ENCODE results near the gene SLC12A3.

SLC12A3 gene

DNA sequence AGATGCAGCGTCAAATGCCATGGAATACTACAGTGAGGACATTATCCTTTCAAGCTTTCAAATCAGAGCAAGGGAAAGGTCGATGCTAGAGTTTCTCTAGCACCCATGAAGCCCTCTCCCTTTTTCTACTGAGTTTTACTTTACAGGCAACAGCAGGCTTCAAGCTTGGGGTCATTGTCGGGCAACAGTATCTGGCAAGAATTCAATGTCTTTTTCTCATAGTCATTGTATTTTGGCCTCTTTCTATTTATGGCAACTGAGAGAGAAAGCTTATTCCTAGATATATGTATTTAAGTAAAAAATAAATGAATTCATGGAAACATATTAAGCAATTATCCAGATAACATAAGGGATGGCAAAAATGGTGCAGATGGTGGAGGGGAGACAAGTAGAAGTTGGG, 96.4 kb downstream of the SLC12A3 start:
- in situ Hi-C loops (cut with HindIII; ENCODE audit: low sequenced_read_pairs), result loop anchor here (25.0 kb wide), 1 partner anchor 201 kb away; no protein-coding TSS in a partner anchor

- in situ Hi-C loops (cut with HindIII; ENCODE audit: low sequenced_read_pairs), result loop anchor here (25.0 kb wide), 1 partner anchor 200 kb away; no protein-coding TSS in a partner anchor
These were observed 96.9 kb downstream of the SLC12A3 start, which contains the start of gene CETP for GRCh38 chr16:56961851-56962281. CETP (plus strand) TSS chr16:56961950; CDS start chr16:56961980, 30 bp downstream.

GRCh38 chr16:56964243-56965148, 99.5 kb downstream of the SLC12A3 start:
- in situ Hi-C loops (cut with HindIII; ENCODE audit: low sequenced_read_pairs), result loop anchor here (25.0 kb wide), 1 partner anchor 198 kb away; no protein-coding TSS in a partner anchor

All from endothelial cell of hepatic sinusoid (primary cell).